HG03039 (cell line): Measurements from ENCODE around the gene RIMBP3C.
"Not testable (repeated sequence)": the region's sequence is repeated elsewhere in the genome, so short reads cannot be mapped to it uniquely, and the experiment has no call there.

ENCODE experiments used
- ATAC-seq: cut with Tn5 transposase; IDR thresholded peaks from one replicate; pipeline ENCODE4 v1.9.1; 2021; ENCODE audit warnings: mild to moderate bottlenecking, moderate library complexity; ENCODE audit not compliant: unreplicated experiment

RIMBP3C gene

DNA sequence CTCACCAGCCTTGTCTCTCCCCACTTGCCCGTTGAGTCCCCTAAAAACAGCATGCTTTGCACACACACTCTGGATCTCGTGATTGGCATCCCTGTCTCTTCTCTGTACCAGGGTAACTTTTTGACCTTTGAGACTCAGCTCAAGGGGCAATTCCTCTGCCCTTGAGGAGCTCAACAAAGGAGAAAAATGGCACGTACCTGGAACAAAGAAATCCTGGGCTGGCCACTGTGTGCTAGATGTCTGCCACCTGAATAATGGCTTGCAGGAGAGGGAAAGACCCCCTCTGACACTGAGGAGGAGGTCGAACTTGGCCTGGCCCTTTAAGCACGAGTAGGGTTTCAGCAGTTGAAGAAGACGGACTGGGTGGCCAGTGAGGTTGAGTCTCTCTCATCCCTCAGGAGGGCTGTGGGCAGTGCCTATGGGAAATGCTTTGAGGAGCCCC, 22.1 kb upstream of the RIMBP3C start:
- no peak for ATAC-seq

DNA sequence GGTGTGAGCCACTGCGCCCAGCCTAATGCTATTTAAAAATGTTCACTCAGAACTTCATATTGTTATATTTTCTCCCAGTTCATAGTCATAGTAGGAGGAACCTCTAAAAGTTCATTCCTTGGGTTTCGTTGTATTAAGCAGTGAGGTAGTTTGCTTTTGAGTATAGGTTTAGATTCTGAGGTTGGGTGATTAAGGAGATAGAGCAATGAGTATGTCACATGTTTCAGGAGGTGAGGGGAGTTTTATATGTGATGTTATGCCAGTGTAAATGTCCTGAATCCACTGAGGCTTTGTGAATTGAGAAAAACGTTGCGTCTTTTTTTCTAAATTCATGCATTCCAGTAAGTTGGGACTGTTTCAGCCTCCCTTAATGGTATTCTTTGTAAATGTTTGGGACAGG, 20.4 kb upstream of the RIMBP3C start:
- ATAC-seq: no peak

DNA sequence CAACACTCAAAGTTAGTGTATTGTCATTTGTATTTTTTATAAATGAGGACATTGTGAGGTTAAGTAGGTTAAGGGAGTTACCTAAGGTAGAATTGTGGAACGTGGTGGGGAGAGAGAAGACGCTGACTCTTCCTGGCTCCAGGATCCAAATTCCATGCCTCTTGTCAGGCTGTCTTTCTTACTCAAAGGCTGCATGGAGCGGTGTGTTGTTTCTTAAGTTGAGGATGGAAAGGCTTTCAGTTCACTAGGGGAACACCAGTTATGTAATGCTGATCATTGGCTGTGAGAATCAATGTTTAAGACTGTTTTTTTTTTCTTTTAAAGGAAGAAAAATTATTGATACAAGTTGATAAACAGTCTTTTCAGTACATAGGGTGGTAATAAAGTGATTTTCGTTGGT, 19.1 kb upstream of the RIMBP3C start:
- no peak for ATAC-seq

DNA sequence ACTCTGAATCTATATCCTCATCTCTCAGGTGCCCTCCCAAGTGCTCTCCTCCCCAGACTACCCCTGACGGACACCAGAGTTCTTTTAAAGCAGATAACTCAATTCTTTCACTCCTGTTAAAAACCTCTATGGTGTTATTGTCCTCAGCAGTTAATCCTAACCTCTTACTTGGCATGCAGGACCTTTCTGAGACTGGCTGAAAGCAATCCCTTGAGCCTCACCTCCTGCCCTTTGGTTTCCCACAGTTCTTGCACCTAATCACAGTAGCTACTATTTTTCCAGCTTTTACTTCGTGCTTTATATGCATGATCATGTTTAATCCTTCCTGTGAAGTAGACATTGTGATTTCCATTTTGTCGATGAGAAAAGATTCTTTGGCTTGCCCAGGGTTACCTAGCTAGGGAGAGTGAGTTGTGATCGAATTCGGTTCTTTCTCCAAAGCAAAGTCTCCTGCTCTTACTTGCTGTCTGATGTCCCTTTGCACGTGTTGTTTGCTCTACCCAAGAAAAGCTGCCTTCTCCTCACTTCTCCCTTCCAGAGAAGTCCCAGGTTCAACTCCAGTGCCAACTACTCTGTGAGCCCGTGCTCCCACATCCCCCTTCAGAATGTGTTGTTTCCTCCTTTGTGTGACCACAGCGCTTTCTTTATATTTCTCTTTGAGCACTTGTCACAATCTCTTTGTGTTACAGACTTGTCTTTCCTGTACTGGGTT, 18.4 kb upstream of the RIMBP3C start:
- ATAC-seq: no peak

DNA sequence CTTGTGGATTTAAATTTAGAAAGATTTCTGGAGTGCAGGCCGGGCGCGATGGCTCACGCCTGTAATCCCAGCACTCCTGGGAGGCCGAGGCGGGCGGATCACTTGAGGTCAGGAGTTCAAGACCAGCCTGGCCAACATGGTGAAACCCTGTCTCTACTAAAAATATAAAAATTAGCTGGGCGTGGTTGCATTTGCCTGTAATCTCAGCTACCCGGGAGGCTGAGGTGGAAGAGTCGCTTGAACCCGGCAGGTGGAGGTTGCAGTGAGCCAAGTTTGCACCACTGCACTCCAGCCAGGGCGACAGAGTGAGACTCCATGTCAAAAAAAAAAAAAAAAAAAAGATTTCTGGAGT, 17.8 kb upstream of the RIMBP3C start:
- not testable (repeated sequence) for ATAC-seq

DNA sequence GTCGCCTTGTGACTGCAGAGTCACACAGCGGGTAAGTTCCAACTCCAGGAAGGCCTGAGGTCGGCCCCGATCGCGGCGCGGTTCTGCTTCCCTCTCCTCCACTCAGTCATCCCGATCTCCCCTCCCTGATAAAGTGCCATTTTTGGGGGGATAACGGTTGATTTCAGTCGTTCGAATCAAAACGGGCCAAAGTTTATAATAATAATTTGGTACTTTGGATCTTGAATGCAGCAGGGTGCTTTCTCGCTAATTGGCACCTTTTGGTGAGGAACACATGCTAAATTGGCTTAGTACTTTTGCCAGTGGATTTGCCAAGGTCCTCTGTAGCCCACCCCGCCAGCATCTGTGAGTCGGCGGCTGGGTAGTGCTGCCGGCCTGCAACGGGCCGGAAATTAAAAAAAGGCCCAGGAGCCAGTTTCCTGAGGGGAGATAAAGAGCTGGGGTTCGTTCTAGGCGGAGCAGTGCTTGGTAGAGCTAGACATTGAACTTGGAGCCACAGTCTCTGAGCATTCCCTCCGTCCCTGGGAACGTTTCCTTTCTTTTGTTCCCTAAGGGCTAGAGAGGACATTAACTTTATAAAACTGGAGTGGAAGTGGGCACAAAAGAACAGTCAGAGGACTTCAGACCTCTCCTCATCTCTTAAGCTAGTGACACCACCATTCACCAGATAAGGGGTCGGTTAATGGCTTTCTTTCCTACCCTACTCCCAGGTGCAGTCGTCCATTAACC, 17.2 kb upstream of the RIMBP3C start:
- peak; percentile 5 for ATAC-seq

DNA sequence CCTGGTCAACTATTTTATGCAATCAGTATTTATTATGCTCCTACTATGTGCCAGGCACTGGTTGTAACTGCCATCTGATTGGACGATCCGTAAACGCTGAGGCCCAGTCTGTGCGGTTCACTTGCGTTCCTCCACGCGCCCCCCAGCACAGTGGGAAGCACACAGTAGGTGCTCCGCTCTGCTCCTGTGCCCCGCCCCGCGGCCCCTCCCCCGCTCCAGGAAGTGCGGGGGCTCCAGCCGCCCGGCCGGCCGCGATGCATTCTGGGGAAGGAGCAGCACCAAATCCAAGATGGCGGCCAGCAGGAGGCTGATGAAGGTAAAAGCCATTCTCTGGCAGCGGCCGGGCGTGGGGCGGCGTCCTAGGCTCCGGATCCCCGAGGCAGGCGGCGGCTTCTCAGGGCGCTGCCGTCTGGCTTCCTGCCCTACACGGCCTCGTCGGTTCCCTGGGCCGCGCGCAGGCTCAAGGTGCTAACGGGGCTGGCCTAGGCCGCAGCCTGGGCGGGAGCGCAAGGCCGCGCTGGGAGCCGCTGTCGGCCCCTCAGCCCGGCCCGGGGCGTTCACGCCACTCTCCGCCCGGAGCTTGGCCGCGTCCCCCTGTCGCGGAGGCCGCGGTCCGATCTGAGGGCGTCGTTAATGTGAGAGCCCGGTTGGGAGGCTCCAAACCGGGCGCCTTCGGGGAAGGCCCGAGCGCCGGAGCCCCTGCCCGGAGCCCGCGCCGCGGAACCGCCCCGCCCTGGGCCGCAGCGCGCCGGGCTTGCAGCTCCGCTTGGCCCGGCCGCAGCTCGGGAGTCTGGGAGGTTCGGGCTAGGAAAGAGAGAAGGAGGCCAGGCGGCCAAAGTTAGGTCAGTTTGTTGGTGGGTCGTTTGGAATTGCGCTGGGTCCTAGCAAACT, 16.4 kb upstream of the RIMBP3C start, which contains the start of gene UBE2L3:
Gene UBE2L3, plus strand, starts transcription at position 259 of the 891 bp plus-strand sequence. Its CDS starts 31 bp downstream, at position 290.
- peak; percentile 48 for ATAC-seq

DNA sequence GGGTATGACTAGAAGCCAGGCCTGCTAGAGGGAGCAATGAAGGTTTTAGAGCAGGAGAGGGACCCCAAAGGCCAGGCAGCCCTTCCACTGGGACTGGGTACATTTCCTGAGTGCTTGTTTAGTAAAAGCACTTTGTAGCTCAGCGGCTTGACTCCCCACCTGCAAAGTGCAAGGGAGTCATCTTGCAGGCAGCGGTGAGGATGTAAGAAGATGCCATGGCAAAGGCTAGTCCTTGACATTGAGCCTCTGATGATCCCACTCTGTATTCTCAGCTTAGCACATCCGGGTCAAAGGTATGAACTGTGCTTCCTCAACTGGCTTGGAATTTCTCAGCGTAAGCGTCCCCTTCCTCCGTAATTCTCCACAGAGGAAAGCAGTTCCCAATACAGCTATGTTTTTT, 13.2 kb upstream of the RIMBP3C start:
- no peak for ATAC-seq

DNA sequence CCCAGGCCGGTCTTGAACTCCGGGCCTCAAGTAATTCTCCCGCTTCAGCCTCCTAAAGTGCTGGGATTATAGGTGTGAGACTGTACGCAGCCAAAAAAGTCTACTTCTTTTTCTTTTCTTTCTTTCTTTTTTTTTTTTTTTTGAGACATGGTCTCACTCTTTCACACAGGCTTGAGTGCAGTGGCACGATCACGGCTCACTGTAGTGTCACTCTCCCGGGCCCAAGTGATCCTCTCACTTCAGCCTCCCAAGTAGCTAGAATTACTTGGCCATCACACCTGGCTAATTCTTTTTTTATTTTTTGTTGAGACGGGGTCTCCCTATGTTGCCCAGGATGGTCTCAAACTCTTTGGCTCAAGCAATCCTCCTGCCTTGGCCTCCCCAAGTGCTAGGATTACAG, 12.7 kb upstream of the RIMBP3C start:
- no peak for ATAC-seq

DNA sequence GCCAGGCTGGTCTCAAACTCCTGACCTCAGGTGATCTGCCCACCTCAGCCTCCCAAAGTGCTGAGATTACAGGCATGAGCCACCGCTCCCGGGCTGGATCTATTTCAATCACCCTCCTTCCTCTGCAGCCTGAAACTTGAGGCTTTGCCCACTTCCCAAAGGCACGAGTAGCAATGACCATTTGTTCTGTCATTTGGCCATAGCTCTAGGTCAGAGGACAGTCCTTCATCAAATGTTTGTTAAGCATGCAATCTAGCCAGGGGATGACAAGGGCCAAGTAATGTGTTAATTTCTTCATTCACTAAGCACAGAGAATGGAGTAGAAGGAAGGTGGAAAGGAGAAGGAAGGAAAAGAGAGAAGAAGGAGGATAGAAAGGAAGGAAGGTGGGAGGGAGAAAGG, 9.4 kb upstream of the RIMBP3C start:
- not testable (repeated sequence) for ATAC-seq

DNA sequence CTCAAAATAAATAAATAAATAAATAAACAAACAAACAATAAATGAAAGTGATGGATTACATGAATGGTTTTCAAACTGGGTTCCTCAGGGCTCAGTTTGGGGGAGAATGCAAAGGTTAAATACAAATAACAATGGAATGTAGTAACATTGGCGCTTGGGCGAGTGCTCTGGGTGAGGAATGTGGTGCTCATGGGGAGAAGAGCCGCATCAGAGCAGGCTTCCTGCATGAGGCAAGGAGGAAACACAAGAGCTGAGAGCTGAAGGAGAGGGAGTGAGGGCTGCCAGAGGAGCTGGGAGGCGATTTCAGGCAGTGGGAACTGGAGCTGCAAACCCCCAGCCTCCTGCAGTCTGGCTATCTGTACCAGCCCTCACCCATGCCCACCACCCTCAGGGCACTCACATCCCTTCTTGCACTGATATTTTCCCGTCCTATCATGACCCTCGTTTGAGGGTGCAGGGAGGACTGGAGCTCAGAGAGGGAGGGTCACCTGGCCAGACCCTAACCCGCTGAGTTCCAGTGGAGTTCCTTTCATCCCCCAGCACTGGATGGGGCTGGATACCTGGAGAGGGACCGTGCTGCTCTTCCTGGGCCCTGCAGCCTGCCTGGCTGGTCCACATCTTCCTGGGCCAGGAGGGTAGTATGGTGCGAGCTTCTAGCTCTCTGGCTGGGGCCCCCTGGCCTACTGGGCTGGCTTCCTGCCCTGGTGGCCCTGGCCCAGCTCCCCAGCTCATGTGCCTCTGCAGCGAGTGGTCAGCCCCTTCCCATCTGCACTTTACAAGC, 8.3 kb upstream of the RIMBP3C start:
- ATAC-seq: not testable (repeated sequence)

DNA sequence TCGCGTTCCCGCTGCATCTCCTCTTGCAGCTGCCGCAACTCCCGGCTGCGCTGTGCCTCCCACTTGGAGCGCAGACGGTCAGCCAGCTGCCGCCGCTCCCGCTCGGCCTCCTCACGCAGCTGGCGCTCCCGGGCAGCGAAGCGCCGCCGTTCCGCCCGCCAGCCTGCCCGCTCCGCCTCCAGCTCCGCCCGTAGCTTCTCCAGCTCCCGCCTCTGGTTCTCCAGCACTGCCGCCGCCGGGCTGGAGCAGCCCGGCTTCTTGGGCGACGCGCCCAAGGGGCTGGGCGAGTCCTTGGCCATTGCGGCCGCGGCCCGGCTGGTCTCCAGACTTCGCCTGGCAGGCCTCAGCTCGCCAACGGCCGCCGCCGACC, 598 bp downstream of the RIMBP3C start:
- ATAC-seq: not testable (repeated sequence)

DNA sequence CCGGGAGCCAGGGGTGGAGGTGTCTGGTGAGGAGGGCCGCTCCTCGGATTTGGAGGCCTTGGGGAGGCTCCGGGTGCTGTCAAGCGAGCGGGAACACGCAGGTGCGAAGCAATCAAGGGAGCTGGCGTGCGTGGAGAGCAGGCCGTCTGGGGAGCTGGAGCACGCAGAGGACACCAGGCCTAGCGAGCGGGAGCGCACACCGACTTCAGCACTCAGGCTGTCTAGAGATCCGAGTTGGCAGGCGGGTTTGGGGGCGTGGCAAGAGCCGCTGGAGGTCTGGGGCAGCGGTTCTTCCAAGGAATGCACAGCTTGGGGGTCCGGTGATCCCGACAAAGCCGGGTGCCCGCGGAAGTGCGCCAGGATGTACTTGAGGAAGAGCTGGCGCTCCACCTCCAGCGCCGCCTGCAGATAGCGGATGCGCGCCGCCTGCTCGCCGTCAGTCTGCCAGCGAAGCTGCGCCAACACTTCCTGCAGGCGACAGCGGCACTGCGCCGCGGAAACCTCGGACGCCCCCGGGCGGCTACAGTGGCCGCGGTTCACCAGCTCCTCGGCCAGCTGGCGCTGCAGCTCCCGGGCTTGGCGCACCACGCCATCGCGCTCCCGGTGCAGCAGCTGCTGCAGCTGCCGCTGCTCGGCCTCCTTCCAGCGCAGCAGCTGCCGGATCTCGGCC, 1.1 kb downstream of the RIMBP3C start:
- ATAC-seq: not testable (repeated sequence)

DNA sequence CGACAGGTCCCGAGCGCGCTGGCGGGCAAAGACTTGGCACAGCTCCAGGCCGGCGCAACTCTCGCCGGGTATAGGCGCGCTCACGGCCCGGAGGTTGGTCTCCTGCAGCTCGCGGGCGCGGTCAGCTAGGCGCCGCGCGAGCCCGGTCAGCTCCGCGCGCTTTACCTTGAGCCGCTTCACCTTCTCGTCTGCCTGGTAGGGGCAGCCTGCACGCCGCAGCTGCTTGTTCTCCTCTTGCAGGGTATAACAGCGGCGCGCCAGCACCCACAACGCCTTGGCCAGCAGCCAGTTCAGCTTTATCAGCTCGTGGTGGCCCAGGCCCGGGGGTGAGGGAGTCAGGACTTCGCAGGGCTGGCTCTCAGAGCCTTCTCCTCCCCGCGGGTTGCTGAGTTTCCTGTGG, 1.7 kb downstream of the RIMBP3C start:
- ATAC-seq: not testable (repeated sequence)

DNA sequence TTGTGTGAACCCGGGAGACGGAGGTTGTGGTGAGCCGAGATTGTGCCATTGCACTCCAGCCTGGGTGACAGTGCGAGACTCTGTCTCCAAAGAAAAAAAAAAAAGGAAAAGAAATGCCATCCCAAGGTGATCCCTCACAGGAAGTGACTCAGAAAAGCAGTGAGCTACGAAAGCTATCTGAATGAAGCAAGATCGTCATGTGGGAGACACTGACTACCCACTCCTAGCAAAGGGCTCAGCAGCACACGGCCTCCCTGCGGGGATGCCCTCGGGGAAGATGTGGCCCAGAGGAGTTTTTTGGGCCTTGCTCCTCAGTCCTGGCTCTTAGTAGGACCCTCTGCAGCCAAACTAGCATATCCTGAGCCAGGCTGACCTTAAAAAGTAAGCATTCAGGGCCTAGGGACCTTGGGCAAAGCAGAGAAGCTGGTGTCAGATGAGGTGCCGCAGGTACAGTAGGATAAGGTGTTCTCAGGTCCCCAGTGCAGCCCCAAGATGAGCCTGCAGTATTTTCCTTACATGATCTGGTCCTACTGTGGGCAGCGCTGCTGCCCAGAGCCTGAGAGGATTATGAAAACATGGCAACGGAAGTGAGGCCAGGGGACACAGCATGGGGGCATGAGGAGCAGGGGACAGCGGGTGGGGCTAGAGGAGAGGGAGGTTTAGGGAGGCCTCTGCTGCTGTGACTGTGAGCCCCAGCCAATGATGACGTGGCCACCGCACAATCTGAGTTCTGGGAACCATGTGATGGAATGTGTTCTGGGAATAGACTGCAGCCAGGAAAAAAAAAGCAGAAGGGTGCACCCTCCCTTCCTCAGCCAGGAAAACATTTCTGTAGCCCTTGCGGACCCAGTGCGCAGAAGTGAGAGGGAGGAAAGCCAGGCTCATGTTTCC, 6.6 kb downstream of the RIMBP3C start:
- ATAC-seq: not testable (repeated sequence)

DNA sequence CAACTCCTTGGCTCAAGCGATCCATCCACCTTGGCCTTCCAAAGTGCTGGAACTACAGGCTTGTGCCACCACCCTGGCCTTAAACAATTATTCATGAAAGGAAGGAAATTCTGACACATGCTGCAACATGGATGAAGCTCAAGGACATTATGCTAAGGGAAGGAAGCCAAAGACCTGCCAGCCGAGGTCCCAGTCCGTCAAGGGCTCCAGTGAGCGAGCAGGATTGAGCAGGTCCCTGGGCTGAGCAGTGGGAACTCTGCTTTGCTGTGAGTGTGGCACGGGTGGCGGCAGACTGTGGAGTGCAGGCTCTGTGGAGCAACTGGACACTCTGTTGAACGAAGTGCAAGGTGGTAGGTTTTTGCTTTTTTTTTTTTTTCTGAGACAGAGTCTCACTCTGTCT, 11.4 kb downstream of the RIMBP3C start:
- ATAC-seq: not testable (repeated sequence)

DNA sequence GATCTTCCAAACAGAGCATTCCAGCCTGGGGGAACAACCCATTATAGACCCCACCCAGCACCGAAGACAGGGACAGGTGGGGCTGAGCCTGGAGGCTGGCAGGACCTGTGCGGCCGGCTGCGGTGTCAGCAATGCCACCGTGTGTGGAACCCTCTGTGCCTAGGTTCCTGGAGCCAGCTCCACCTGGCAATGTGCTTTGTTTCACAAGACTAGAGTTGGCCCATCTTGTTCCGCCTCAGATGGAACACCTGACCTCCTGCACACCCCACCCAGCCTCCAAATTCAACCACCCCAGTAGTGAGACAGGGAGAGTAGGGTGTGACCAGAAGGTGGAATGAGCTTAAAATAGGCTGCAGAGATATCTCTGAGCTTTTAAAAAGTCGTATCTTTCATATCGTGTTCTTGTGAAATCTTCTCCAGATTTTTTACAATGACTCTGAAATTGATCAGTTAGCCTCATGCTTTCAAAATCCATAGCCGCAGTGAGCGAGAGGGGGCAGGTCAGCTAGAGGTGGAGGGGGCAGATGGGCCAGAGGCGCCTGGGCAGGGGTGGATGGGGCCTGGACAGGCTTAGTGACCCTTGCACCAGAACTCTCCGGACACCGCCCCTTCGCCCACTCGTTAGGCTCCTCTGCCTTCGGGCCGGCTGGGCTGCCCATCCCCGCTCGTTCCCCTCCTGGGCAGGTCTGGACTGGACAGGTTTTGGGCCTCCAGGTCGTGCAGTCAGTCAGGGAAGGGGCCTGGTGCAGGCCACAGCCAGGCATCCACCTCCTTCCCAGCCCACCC, 18.2 kb downstream of the RIMBP3C start:
- ATAC-seq: not testable (repeated sequence)

DNA sequence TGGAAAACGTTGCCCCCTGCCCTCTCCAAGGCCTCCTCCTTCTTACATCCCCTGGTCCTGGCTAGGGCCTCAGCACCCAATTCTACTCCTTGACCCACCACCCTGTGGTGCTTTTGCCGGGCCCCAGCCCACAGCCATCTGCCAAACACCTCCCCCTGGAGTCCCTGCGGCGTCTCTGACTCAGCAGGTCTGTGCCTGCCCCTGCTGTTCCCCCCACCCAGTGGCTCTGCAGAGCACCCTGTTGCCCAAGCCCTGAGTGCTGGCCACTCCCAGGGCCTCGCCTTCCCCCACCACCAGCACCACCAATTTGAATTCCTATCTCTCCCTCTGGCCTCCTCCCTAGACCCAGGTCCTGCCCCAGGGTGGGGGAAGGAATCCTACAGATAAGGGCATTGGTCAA, 19.7 kb downstream of the RIMBP3C start:
- not testable (repeated sequence) for ATAC-seq
